HG03354 (cell line): ENCODE data around the gene MIB1.
A peak's percentile ranks its signal among the peaks of the same experiment; 100 is the strongest.

Experiments
- ATAC-seq: cut with Tn5 transposase; IDR thresholded peaks from one replicate; pipeline ENCODE4 v1.9.1; 2021; ENCODE audit warnings: mild to moderate bottlenecking; ENCODE audit not compliant: unreplicated experiment, poor library complexity, severe bottlenecking

MIB1 gene

DNA sequence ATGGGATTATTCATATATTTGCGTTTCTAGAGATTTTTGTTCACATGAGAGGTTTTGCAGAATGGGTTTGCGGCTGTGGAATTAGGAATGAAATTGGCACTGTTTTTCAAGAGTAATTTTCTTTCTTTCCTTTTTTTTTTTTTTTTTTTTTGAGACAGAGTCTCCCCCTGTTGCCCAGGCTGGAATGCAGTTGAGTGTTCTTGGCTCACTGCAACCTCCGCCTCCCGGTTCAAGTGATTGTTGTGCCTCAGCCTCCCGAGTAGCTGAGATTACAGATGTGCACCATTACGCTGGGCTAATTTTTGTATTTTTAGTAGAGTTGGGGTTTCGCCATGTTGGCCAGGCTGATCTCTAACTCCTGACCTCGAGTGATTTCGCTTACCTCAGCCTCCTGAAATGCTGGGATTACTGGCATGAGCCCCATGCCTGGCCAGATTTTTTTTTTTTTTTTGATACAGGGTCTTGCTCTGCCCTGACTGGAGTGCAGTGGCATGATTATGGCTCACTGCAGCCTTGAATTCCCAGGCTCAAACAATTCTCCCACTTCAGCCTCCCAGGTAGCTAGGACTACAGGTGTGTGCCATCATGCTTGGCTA, 65.3 kb downstream of the MIB1 start:
- ATAC-seq, result no peak

DNA sequence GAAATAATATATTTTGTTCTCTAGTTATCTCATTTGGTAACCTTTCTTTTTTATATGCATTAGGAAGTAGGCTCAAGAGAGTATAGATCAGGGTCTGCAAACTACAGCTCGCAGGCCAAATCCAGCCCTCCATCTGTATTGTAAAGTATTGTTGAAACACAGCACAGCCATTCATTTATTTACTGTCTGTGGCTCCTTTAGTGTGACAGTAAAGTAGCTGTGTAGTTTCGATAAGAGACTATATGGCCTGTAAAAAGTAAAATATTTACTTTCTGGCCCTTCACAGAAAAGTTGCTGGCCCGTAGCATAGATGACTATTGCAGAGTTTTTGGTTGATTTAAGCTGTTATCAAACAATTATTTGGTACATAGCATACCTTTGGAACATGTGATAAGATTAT, 67.6 kb downstream of the MIB1 start:
- no peak for ATAC-seq

DNA sequence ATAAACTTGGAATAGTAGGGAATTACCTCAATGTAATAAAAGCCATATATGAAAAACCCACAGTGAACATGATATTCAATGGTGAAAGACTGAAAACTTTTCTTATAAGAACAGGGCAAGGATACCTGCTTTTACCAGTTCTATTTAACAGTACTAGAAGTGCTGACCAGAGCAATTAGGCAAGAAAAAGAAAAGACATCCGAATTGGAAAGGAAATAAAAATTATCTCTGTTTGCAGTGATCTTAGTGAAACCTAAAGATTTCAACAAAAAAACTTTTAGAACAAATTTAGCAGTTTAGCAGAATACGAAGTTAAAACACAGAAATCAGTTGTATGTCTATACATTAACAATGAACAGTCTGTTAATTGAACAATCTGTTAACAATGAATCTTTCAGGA, 69.1 kb downstream of the MIB1 start:
- no peak for ATAC-seq

DNA sequence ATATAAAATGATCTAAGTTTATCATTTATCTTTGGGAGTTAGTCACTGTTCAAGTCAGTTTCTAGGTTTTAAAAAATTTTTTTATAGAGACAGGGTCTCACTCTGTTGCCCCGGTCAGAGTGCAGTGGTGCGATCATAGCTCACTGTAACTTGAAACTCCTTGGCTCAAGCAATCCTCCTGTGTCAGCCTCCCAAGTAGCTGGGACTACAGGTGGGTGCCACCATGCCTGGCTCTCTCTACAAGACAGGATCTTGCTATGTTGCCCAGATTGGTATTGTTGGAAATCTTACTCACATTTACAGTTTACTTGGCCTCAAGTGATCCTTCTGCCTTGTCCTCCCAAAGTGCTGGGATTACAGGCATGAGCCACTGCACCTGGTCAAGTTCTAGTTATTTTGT, 74.5 kb downstream of the MIB1 start:
- ATAC-seq, result no peak

DNA sequence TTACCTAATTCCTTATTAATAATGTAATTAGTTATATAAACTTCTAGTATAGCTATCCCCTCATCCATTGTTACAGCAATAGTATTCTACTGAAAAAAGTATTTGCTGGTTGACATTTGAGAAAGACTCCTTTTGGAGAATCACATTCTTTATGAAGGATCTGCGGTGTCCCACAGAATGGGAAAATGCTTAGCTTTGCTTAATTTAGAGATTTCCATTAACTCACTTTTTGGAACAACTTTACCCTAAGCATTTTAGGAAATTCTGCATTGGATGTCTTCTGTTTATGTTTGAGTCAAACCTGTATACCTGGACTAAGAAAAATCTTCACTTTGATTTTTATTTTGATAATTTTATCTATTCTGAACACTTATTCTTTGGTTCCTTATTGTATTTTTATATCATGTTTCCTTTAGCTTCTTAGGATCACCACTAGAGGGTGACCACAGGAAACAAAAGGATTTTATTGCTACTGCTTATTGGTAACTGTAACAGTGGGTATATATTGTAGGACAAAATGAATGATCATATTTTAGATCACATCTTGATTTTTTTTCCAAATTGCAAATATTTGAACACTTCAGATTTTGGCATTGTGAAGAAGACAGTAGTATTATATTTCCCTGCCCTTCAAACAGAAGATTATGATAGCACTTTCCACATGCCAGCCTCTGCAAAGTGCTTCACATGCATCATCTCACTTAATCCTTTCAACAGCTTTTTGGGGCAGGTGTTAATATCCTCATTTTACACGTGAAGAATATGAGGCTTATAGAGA, 79.6 kb downstream of the MIB1 start:
- no peak for ATAC-seq

DNA sequence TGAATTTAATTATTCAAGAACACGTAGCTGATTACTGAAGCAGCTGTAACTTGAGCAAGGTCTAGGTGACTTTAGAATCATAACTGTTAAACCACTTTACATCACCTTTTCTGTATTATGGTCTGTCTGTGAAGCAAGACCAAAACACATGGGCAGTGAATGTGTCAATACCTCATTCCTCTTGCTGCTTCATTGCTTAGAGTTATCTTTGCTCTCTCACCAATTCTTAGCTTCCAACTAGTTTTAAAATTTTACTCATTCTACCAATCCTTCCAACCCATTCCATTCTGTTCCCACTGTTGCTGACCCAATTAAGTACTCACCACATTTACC, 80.2 kb downstream of the MIB1 start:
- no peak for ATAC-seq

- no peak for ATAC-seq
Measured at GRCh38 chr18:21823848-21824247, 83.3 kb downstream of the MIB1 start.

GRCh38 chr18:21826196-21826595, 85.6 kb downstream of the MIB1 start:
- no peak for ATAC-seq

DNA sequence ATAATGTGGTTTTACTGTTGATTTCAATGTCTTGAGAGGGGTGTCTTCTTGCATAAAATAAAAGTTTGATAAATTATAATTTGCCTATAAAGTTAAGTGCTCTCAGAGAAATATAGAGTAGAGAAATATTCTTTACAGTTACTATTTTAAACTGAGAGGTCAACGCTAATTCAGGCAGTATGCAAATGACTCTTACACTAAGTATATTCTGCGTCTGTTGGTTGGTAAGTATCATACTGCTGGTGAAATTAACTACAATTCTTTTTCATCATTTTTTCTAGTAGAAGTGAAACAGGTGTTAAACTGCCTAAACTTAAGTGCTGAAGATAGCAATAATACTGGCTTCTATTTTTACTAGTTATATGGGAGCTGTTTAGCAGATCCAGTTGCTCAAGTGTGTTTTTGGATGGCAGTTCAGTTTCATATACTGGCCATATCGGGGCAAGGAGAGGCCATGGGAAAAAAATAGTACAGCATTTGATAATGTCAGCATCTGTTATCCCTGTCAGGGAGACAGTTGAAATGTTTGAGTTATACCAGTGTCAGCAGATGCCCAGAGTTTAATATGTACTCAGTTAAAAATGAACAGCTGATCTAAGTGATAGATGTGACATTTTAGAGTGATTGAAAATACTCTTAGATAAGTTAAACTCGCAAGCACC, 86.2 kb downstream of the MIB1 start:
- no peak for ATAC-seq

GRCh38 chr18:21830532-21830931, 89.9 kb downstream of the MIB1 start:
- ATAC-seq, result no peak

DNA sequence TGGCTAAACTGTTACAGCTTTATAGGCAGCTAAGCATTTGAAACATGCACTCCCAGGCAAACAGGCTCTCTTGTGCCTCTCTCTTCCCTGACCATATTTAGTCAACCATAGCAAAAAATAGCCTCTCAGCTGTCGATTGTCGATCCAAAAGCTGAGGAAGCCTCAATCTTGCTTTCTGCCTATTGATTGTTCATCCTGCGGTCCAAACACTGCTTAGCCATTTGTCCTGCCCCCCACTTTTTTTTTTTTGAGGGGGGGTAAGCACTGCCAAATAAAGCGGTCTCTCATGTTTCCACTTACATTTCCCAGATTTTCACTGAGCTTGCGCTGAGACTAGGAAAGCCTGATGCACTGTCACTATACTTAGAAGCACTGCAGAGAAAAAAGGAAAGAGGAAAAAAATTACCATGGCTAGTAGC, 90.8 kb downstream of the MIB1 start:
- no peak for ATAC-seq

- no peak for ATAC-seq
Measured at GRCh38 chr18:21833604-21834298, 93.2 kb downstream of the MIB1 start.

DNA sequence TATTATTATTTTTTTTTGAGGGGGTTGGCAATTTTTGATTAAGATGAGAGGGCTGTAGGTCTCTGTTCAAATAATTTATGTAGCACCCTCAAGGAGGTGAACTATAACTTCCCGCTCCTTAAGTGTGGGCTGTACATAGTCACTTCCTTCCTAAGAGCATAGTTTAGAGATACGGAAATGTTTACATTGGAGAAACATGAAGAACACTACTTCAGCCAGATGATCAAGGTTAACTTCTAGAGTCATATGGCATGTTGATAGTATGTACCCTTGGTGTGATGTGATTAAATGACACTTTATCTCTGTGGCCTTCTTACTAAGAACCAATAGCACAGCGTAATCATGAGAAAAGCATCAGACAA, 93.7 kb downstream of the MIB1 start:
- ATAC-seq, result no peak

DNA sequence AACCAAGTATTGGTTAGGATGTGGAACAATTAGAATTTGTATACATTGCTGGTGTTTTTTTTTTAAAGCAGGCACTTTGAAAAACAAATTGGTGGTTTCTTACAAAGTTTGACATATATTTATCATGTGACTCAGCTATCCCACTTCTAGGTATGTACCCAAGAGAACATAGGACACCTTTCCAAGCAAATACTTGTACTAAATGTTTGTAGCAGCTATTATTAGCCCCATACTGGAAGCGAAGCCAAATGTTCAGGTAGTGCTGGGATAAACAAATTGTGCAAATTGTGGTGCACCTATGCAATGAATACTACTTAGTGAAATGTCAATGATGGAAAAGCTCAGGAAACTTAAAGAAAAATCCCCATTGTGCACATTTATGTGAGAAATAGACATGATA, 101.0 kb downstream of the MIB1 start:
- ATAC-seq, result no peak

- ATAC-seq, result no peak
Measured at GRCh38 chr18:21843341-21843740, 102.7 kb downstream of the MIB1 start.

DNA sequence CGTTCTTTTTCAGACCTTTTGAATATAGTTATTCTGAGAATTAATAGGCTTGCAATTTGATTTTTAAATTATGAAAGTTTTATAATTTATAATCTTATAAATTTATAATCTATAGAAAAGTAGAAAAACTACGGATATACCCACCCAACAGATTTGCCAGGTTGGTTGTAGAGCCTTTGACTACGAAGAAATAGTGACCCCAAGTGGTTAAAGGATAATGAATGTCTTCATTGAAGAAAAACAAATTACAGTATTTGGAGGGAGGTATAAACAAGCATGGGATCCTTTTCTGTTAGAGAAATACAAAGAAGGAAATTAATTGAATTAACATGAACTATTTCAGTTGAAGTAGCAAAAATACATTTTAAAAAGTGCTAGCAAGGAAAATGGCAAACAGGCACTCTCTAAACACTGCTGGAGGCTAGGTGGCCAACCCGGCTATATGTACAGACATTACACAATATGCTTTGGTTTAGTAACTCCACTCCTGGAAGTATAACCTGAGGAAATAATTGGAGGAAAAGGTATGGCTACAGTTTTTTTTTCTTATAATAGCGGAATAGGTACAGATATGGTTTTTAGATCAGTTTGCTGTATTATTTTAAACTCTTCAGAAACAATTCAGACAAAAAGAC, 110.9 kb downstream of the MIB1 start:
- no peak for ATAC-seq

DNA sequence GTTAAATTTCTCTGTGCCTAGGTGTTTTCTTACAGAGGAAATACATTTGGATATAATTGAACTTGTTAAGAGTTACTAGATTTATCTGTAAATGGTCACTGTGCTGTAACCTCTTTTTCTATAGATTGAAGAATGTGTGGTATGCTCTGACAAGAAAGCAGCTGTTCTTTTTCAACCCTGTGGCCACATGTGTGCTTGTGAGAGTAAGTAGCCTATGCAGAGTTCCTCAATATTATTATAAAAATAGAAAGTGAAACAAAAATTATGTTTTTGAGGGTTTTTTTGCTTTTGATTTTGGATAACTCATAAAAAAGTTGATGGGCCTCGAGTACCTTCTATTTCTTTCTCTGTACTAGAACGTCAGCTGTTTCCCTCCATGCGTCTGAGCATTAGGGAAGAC, 112.4 kb downstream of the MIB1 start:
- peak; percentile 95 for ATAC-seq

GRCh38 chr18:21853775-21854552, 113.4 kb downstream of the MIB1 start:
- ATAC-seq, result no peak

- ATAC-seq, result no peak
Measured at GRCh38 chr18:21855432-21855831, 114.8 kb downstream of the MIB1 start.

DNA sequence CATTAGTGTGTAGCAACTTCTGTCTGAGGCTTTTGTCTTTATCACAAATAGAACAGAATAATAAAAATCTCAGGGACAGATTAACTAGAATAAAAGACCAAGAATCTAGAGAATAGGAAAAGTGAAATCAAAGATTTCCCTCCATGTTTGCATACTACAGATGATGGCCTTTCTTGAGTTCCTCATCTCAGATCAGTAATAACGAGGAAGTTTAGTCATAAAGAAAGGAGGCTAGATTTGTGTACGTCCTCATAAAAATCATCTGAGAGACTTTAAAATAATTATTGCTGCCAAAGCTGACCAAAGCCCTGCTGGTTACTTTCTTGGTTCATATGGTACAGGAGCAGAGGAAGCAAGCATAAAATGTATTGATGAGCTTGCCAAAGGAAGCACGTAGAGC, 117.3 kb downstream of the MIB1 start:
- no peak for ATAC-seq
